Forelimb muscle (tissue), 1 donor: Measurements from ENCODE around the gene KIF2C. TPM values are rescaled to one million over a fixed set of nuclear protein-coding genes. Genes with fewer than 3 reads are reported as not detected.
"Not testable (repeated sequence)": the region's sequence is repeated elsewhere in the genome, so short reads cannot be mapped to it uniquely, and the experiment has no call there.

Experiments used
- DNase-seq: peaks from one replicate; pipeline ENCODE4 v3.0.0-alpha.2; 2013; ENCODE audit warnings: low read depth
- polyA plus RNA-seq: library from polyadenylated mRNA; unstranded; fragments of 120-200 nt; gene quantifications from one replicate; pipeline ENCODE4 v1.2.1, GENCODE V29; 2013; ENCODE audit not compliant: insufficient read length

The KIF2C gene
- polyA plus RNA-seq, 1 donor: 9.8 TPM

GRCh38 chr1:44798481-44799365, 59.1 kb downstream of the KIF2C start:
- DNase-seq: no peak

GRCh38 chr1:44799770-44800584, 60.3 kb downstream of the KIF2C start, which contains the start of gene PLK3:
TSS of gene PLK3 (plus strand) at chr1:44800377. CDS start at chr1:44800464, 87 bp downstream.
- peak; percentile 89 for DNase-seq

DNA sequence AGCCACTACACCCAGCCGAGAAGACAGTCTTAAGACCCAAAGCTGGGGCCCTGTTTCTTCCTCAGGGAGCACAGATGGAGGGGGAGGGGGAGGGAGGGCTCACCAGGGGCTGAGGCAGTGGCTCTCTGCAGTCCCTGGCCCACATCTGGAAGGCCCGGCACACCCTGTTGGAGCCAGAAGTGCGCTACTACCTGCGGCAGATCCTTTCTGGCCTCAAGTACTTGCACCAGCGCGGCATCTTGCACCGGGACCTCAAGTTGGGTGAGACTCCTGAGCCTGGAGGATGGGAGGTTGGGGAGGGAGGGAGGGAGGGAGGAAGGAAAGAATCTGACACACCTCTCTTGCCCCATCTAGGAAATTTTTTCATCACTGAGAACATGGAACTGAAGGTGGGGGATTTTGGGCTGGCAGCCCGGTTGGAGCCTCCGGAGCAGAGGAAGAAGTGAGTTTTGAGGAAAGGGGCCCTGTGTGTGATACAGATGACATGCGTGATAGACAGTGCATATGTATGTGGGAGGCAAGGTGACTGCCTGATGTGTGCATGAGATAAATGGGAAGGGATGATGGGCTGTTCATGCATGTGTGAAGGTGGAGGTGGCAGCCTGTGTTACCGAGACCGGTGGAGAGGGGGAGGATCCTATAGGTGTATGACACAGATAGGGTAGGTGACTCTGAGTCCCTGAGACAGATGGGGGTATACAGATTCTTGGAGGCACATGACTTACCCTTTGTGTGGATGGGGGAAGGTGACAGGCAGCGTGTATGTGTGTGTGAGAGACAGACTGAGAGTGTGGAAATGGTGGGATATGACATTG, 62.1 kb downstream of the KIF2C start:
- no peak for DNase-seq

DNA sequence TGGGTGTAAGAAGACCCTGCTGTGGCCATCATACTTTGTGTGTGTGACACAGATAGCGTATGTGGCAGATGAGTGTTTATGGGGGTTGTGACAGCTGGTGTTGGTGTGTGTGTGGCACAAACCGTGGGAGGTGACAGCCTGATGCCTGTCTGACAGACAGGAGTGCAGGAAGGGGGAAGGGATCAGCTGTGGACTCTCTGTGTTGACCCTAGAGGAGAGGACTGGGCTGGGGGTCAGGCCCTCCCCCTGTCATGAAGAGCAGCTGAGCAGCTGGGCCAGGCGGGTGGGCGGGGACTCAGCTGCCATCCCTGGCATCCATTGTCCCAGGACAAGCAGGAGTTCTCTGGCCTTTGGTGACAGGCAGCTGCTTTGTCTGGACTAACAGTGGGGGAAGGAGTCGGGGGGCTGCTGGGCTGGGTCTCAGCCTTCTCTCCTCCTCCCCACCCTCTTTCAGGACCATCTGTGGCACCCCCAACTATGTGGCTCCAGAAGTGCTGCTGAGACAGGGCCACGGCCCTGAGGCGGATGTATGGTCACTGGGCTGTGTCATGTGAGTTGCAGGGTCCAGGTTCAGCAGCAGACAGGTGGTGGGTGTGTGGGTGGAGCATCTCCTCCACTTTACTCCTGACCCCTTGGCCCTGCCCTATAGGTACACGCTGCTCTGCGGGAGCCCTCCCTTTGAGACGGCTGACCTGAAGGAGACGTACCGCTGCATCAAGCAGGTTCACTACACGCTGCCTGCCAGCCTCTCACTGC, 62.8 kb downstream of the KIF2C start:
- DNase-seq: no peak

- no peak for DNase-seq
These were observed 63.4 kb downstream of the KIF2C start for GRCh38 chr1:44803062-44803311.

- no peak for DNase-seq
These were observed 63.9 kb downstream of the KIF2C start for GRCh38 chr1:44803312-44804095.

DNA sequence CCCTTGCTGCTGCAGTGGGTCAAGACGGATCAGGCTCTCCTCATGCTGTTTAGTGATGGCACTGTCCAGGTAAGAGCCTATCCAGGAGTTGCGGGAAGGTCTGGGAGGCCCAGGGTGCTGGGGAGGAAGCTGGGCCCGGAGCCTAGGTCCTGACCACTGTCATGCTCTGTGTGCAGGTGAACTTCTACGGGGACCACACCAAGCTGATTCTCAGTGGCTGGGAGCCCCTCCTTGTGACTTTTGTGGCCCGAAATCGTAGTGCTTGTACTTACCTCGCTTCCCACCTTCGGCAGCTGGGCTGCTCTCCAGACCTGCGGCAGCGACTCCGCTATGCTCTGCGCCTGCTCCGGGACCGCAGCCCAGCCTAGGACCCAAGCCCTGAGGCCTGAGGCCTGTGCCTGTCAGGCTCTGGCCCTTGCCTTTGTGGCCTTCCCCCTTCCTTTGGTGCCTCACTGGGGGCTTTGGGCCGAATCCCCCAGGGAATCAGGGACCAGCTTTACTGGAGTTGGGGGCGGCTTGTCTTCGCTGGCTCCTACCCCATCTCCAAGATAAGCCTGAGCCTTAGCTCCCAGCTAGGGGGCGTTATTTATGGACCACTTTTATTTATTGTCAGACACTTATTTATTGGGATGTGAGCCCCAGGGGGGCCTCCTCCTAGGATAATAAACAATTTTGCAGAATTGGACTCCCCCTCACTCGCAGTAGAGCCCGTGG, 65.8 kb downstream of the KIF2C start:
- no peak for DNase-seq

- DNase-seq: no peak
These were observed 66.5 kb downstream of the KIF2C start for GRCh38 chr1:44806025-44806703.

DNA sequence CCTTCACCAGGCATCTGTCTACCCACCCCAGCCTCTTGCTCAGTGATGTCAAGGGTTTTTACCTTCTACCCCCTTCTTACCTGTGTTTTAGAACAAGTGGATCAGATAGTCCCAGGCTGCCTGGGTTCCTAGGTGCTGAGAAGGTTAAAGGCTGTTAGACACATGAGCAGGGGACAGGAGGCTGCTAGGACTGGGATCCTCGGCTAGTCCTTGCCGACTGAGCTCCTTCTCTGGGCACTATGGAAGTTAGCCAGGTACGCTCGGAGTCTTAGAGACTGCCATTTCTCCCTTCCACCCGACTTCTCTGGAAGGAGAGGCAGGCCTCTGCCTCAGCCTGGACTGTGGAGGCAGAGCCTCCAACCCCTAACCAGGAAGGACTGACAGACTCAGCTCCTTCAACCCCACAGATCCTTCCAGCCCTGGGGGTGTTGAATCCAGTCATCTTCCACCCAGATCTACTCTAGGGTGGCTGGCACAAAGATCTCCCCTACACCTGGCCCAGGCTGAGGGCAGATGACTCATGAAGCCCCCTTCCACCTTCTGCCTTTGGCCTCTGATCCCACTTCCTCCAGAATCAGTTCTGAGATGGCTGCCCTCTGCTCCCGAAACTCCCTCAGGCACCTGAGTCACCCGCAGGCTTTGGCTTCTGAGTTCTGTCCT, 67.2 kb downstream of the KIF2C start, which contains the start of gene DYNLT4:
DYNLT4 (minus strand) TSS at position 648 of the 660 bp plus-strand sequence. CDS start 683 bp downstream, outside the sequence.
- no peak for DNase-seq

DNA sequence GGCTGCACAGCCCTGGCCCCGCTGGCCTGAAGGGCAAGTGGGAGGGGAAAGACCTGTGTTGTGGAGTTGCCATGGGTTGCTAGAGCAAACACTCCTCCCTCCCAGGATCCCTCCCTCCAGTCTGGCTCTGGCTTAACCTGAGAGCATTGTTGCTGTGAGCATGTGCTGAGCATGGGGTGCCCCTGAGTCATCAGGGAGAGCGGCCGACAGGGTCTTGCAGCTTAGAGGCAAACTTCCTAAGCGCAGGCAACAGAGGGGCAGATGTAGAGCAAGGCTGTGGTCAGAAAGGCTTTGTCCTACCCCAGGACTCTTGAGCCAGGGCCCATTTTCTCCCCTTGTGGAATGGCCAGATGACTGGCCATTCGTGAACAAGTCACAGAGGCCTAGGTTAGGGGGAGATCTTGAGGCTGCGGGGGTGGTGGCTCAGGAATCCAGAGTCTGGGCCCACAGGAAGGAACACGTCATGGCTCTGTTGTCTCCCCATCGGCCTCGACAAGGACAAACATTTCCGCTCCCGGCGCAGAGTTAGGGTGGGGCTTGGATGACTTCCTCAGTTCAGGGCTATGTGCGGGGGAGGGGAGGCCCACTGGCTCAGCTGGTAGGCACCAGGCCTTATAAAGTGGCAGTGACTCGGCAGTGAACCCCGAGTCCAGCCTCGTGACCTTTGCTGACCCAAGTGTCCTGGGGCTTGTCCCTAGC, 67.9 kb downstream of the KIF2C start:
- DNase-seq: peak; percentile 92

GRCh38 chr1:44808063-44808937, 68.7 kb downstream of the KIF2C start, which contains the start of gene BTBD19:
TSS of gene BTBD19 (plus strand) at chr1:44808523. CDS start at chr1:44808821, 298 bp downstream.
- peak; percentile 77 for DNase-seq

DNA sequence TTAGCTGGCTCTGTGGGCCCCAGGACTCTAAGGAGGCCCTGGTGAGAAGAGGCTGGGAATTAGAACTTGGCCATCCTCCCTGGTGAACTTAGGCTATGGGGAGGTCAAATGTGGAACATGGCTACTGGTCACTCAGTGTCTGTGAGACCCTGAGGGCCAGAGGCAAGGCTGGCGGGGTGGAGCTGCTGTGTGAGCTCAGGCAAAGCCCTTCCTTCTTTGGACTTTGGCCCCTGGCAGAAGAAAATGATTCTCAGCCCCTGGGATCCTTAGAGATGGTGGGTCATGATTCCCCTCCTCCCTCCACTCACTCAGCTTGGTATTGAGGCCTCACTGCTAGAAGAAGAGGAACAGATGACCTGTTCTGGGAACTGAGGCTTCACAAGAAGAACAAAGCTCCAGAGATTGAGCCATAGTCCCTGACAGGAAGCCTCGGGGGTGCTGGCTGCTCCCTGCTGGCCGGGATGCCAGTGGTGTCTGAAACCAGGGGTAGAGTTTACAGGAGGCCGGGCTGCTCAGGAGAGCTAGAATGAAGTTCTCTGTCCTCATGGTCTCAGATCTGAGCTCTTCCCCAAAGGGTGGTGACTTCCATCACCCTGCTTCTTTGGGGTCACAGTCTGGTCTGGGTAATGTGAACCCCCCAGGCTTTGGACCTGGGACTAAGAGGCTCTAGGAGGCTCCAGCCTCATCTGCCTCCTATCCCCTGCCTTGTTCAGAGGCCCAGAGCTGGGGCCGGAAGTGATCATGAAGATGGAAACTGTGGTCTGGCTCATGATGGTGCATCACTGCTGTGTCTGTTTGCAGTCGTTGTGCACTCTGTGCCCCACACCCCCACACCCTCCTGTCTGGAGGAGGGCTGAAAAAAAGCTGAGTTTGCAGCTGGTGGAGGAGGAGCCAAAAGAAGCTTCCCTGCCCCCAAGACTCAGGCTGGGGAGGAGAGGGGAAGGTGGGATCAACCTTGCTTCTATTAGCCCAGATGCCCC, 69.6 kb downstream of the KIF2C start:
- peak; percentile 36 for DNase-seq

DNA sequence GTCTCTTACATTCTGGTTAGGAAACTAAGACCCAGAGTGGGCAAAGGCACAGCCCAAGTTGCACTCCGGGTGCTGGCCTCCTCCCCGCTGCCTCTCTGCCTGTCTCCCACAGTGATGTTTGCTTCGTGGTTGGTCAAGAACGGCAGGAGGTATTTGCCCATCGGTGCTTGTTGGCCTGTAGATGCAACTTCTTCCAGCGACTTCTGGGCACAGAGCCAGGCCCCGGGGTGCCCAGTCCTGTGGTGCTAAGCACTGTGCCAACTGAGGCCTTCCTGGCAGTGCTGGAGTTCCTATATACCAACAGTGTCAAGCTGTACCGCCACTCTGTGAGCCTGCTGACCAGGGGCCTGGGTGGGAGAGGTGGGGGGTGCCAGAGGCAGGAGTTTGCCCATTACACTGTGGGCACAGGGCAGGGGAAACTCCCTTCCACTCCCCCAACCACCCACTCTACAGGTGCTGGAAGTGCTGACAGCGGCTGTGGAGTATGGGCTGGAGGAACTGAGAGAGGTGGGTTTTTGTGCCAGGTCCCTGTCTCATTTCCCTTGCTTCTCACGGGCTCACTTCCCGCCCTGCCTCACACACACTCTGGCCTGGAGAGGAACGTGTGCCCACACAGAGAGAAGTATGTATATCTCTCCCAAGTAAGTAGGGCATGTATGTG, 70.6 kb downstream of the KIF2C start:
- DNase-seq: no peak

DNA sequence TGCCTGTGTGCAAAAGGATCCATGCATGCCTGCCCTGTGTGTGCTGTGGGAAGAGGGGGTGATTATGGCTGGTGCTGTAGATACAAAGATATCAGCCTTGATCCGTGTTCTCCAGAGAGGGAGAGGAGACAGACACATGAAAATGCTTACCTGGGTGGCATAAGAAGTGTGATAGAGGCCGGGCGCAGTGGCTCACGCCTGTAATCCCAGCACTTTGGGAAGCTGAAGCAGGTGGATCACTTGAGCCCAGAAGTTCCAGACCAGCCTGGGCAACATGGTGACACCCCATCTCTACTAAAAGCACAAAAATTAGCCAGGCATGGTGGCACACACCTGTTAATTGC, 71.1 kb downstream of the KIF2C start:
- not testable (repeated sequence) for DNase-seq

DNA sequence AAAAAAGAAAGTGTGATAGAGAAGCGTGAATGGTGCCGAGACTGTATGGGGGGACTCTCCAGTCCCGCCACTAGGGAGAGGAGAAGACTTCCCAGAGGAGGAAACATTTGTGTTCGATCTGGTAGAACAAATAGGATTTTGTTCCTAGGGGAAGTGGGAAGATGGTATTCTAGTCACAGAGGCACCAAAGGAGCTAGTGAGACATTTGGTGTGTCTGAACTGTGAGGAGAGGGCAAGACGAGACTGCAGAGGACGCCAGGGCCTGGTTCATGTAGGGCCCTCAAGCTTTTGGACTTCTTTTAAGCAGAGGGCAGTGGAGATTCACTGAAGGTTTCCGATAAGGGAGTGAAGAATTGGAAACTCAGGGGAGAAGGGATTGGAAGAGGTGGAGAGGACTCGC, 71.6 kb downstream of the KIF2C start:
- no peak for DNase-seq
